ENCODE measurements around the gene FRG2.
"Not testable (repeated sequence)": the region's sequence is repeated elsewhere in the genome, so short reads cannot be mapped to it uniquely, and the experiment has no call there.

The FRG2 gene

GRCh38 chr4:190027156-190027555 is at the start of gene FRG2:
Gene FRG2 (minus strand): TSS chr4:190027256. CDS start chr4:190027204, 52 bp downstream.
- DNase-seq, result not testable (repeated sequence)

GRCh38 chr4:190068351-190068750 is 41.3 kb upstream of the FRG2 start:
- DNase-seq, result peak; percentile 22

- DNase-seq, result not testable (repeated sequence)
Observed at GRCh38 chr4:190064805-190065204, 37.7 kb upstream of the FRG2 start.

GRCh38 chr4:190064342-190064741 is 37.3 kb upstream of the FRG2 start, which contains the start of gene DBET:
Gene DBET (plus strand): TSS chr4:190064502.
- DNase-seq, result not testable (repeated sequence)

- DNase-seq, result not testable (repeated sequence)
Observed at GRCh38 chr4:190058997-190059396, 31.9 kb upstream of the FRG2 start.

- DNase-seq, result peak; percentile 21
Observed at GRCh38 chr4:190049378-190050239, 22.6 kb upstream of the FRG2 start.

GRCh38 chr4:190047627-190048026 is 20.6 kb upstream of the FRG2 start:
- DNase-seq, result not testable (repeated sequence)

- DNase-seq, result not testable (repeated sequence)
Observed at GRCh38 chr4:190040873-190041272, 13.8 kb upstream of the FRG2 start.

- peak; percentile 16 for DNase-seq
Observed at GRCh38 chr4:190037704-190038388, 10.8 kb upstream of the FRG2 start.

- not testable (repeated sequence) for DNase-seq
Observed at GRCh38 chr4:190031264-190031663, 4.2 kb upstream of the FRG2 start.

GRCh38 chr4:190022614-190023281 is 4.3 kb downstream of the FRG2 start:
- DNase-seq, result not testable (repeated sequence)

GRCh38 chr4:190021973-190022372 is 5.1 kb downstream of the FRG2 start:
- not testable (repeated sequence) for DNase-seq

GRCh38 chr4:190020790-190021717 is 6.0 kb downstream of the FRG2 start:
- no peak for DNase-seq

GRCh38 chr4:190019859-190020463 is 7.1 kb downstream of the FRG2 start:
- DNase-seq, result not testable (repeated sequence)

GRCh38 chr4:190019023-190019858 is 7.8 kb downstream of the FRG2 start:
- no peak for DNase-seq

GRCh38 chr4:190018201-190018920 is 8.7 kb downstream of the FRG2 start:
- no peak for DNase-seq

GRCh38 chr4:190017357-190018200 is 9.5 kb downstream of the FRG2 start:
- no peak for DNase-seq

GRCh38 chr4:190016369-190017289 is 10.4 kb downstream of the FRG2 start:
- no peak for DNase-seq
